Gastroesophageal sphincter (tissue), 4 donors: Measurements from ENCODE around the gene SEZ6L. TPM values are rescaled to one million over a fixed set of nuclear protein-coding genes. Genes with fewer than 3 reads are reported as not detected.

ENCODE experiments used
- ATAC-seq: fragments of 150-250 bp; one replicate; pipeline ENCODE4 v1.9.1; 2016; ENCODE audit warnings: mild to moderate bottlenecking, moderate library complexity
- H3K27ac ChIP-seq, 4 donors: fragments of 200-600 bp; sonication (generic) in 3 of 4; 1 replicate in 3 of 4; 2 replicates in 1 of 4; pipeline ENCODE4 v1.5.1; 2016 to 2019
- H3K27me3 ChIP-seq: fragments of 200-600 bp; sonication (generic); one replicate; pipeline ENCODE4 v1.5.1; 2019
- H3K36me3 ChIP-seq, 2 donors: fragments of 200-600 bp; sonication (generic); one replicate each; pipeline ENCODE4 v1.5.1; 2019; ENCODE audit warnings: control low read depth in 1 of 2
- H3K4me1 ChIP-seq, 3 donors: fragments of 200-600 bp; sonication (generic); 1 replicate in 2 of 3; 2 replicates in 1 of 3; pipeline ENCODE4 v1.5.1; 2016 to 2019; ENCODE audit warnings: control low read depth in 2 of 3
- H3K4me3 ChIP-seq, 2 donors: fragments of 200-600 bp; sonication (generic); one replicate each; pipeline ENCODE4 v1.5.1; 2019; ENCODE audit warnings: mild to moderate bottlenecking in 1 of 2, moderate library complexity in 1 of 2
- H3K9me3 ChIP-seq, 3 donors: fragments of 200-600 bp; sonication (generic); one replicate each; pipeline ENCODE4 v1.5.1; 2017 to 2019; ENCODE audit warnings: control low read depth in 2 of 3
- EP300 ChIP-seq: sonication (generic); formaldehyde crosslinking; IDR thresholded peaks from one replicate; pipeline ENCODE4 v1.6.1; 2017; ENCODE audit warnings: antibody characterized with exemption, mild to moderate bottlenecking
- POLR2A ChIP-seq, 2 donors: fragments of 450-650 bp; IDR thresholded peaks; one replicate each; pipeline ENCODE4 v1.6.1; 2017; ENCODE audit warnings: antibody characterized with exemption in 2 of 2, mild to moderate bottlenecking in 2 of 2, moderate library complexity in 1 of 2
- POLR2AphosphoS5 ChIP-seq: sonication (generic); formaldehyde crosslinking; IDR thresholded peaks from one replicate; pipeline ENCODE4 v1.6.1; 2017; ENCODE audit warnings: antibody characterized with exemption
- WGBS, 2 donors: methylation state at CpG; one replicate each; pipeline ENCODE4 v1.1.5; 2018; ENCODE audit warnings: low coverage in 1 of 2; 5-methylcytosine and 5-hydroxymethylcytosine counted together
- total RNA-seq, 4 donors: library from RNA; depleted of rRNA; stranded (reverse); fragments of >200 nt; gene quantifications; one replicate each; pipeline ENCODE4 v1.1.0, GENCODE V29; 2016
- TF ChIP-seq, protein P1 (sequence below), 4 experiments: fragments of 200-600 bp in 2 of 4; fragments of 450-650 bp in 2 of 4; sonication (generic) in 1 of 4; IDR thresholded peaks; one replicate each; pipeline ENCODE4 v1.5.1; 2017 to 2019; ENCODE audit warnings: antibody characterized with exemption in 4 of 4, mild to moderate bottlenecking in 2 of 4, moderate library complexity in 2 of 4

The SEZ6L gene
- total RNA-seq, 4 donors from 2014 or later = 0.12 to 0.47 (median 0.28) TPM

GRCh38 chr22:26238596-26238995 lies 69.3 kb downstream of the SEZ6L start:
- Histone ChIP-seq H3K27me3 (peaks cover 83% of the 10 kb centered on the region), H3K27ac (no peak overlapping the region), H3K4me3 (no peak overlapping the region), H3K9me3 (no peaks in the 10 kb centered on the region), H3K4me1 (no peaks in the 10 kb centered on the region), H3K36me3 (no peaks in the 10 kb centered on the region)
- WGBS, 2 donors = 63 to 72% methylated on average over 3 of the region's 3 CpGs
- no peak for ATAC-seq
- TF ChIP-seq EP300 (no peak), POLR2AphosphoS5 (no peak), POLR2A (IDR thresholded peaks at IDR 0.05) (no peak)
- TF ChIP-seq, protein P1, sequence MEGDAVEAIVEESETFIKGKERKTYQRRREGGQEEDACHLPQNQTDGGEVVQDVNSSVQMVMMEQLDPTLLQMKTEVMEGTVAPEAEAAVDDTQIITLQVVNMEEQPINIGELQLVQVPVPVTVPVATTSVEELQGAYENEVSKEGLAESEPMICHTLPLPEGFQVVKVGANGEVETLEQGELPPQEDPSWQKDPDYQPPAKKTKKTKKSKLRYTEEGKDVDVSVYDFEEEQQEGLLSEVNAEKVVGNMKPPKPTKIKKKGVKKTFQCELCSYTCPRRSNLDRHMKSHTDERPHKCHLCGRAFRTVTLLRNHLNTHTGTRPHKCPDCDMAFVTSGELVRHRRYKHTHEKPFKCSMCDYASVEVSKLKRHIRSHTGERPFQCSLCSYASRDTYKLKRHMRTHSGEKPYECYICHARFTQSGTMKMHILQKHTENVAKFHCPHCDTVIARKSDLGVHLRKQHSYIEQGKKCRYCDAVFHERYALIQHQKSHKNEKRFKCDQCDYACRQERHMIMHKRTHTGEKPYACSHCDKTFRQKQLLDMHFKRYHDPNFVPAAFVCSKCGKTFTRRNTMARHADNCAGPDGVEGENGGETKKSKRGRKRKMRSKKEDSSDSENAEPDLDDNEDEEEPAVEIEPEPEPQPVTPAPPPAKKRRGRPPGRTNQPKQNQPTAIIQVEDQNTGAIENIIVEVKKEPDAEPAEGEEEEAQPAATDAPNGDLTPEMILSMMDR (IDR thresholded peaks at IDR 0.05) = no peak

GRCh38 chr22:26239581-26239980 lies 70.3 kb downstream of the SEZ6L start:
- no peaks in the 10 kb centered on the region for H3K36me3 ChIP-seq
- H3K9me3 ChIP-seq = no peaks in the 10 kb centered on the region
- peaks cover 83% of the 10 kb centered on the region for H3K27me3 ChIP-seq
- 46% methylated on average over 4 of the region's 4 CpGs; no CpG with 5 or more reads in 1 of the 2 donors for WGBS, 2 donors
- H3K4me3 ChIP-seq = no peak overlapping the region
- no peak for ATAC-seq
- no peaks in the 10 kb centered on the region for H3K4me1 ChIP-seq
- TF ChIP-seq EP300 (no peak), POLR2AphosphoS5 (no peak), POLR2A (IDR thresholded peaks at IDR 0.05) (no peak)
- TF ChIP-seq, protein P1 (IDR thresholded peaks at IDR 0.05) = no peak
- no peak overlapping the region for H3K27ac ChIP-seq

DNA sequence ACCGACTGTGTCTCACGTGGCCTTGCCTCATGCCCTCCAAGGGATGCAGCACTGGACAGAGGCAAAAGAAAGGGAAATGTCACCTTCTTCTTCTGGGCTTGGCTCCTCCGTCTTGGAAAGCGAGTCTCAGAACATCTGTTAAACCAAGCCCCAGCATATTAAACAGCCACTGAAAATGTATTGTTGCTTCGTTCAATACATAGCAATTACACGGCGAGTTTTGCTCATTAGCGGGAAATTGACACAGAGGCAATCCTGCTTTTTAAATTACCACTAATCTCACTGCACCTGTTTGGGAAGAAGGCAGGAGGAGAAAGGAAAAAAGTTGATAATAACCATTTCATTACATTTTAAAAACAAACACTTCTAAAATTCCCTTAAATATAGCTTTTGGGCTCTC lies 72.1 kb downstream of the SEZ6L start:
- Histone ChIP-seq H3K4me3 (no peak overlapping the region), H3K9me3 (no peaks in the 10 kb centered on the region), H3K27ac (no peak overlapping the region), H3K36me3 (no peaks in the 10 kb centered on the region), H3K4me1 (no peaks in the 10 kb centered on the region), H3K27me3 (peaks cover 75% of the 10 kb centered on the region)
- no peak for ATAC-seq
- TF ChIP-seq, protein P1 (IDR thresholded peaks at IDR 0.05) = no peak
- no peak for TF ChIP-seq POLR2AphosphoS5
- no peak for TF ChIP-seq POLR2A (IDR thresholded peaks at IDR 0.05)
- TF ChIP-seq EP300 = no peak
- 30 to 63% methylated on average over 2 to 6 of the region's 8 CpGs for WGBS, 2 donors

GRCh38 chr22:26245001-26245400 lies 75.7 kb downstream of the SEZ6L start:
- 46 to 64% methylated on average over 6 to 7 of the region's 7 CpGs for WGBS, 2 donors
- no peak overlapping the region for H3K27ac ChIP-seq
- TF ChIP-seq EP300 (no peak), POLR2A (IDR thresholded peaks at IDR 0.05) (no peak), POLR2AphosphoS5 (no peak)
- TF ChIP-seq, protein P1 (IDR thresholded peaks at IDR 0.05) = no peak
- ATAC-seq = no peak
- no peaks in the 10 kb centered on the region for H3K4me1 ChIP-seq
- peaks cover 65% of the 10 kb centered on the region for H3K27me3 ChIP-seq
- no peaks in the 10 kb centered on the region for H3K36me3 ChIP-seq
- peaks cover 0 to 2% (median 0%) of the 10 kb centered on the region in 3 donors for H3K9me3 ChIP-seq
- no peak overlapping the region for H3K4me3 ChIP-seq

DNA sequence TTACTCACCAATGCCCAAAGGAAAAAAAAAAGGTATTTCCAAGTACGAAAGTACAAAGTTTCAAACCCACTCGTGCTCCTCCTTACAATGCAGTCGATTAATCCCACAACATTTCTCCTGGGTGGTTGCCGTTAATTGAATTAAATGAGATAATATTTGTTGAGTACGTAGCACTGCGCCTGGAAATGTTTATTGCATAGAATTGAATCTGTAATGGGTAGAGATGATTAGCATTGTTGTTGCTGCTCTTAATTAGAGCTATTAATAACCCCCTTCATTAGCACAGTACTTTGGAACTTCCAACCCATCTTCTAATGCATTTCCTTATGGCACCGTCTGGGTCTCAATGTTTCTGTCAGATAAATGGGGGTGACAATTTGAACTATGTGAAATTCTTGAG lies 77.3 kb downstream of the SEZ6L start:
- no peaks in the 10 kb centered on the region for H3K4me1 ChIP-seq
- H3K9me3 ChIP-seq = peaks cover 0 to 12% (median 0%) of the 10 kb centered on the region in 3 donors
- H3K27me3 ChIP-seq = peaks cover 57% of the 10 kb centered on the region
- no peak for TF ChIP-seq EP300
- TF ChIP-seq POLR2A (IDR thresholded peaks at IDR 0.05) = no peak
- TF ChIP-seq, protein P1 (IDR thresholded peaks at IDR 0.05) = no peak
- no peak for TF ChIP-seq POLR2AphosphoS5
- WGBS, 2 donors = 74 to 76% methylated on average over 7 of the region's 7 CpGs
- H3K36me3 ChIP-seq = no peaks in the 10 kb centered on the region
- no peak overlapping the region for H3K4me3 ChIP-seq
- no peak overlapping the region for H3K27ac ChIP-seq
- ATAC-seq = no peak
